ENCODE measurements around the gene AMDHD2.
"Not testable (repeated sequence)": the region's sequence is repeated elsewhere in the genome, so short reads cannot be mapped to it uniquely, and the experiment has no call there.

Gene AMDHD2

DNA sequence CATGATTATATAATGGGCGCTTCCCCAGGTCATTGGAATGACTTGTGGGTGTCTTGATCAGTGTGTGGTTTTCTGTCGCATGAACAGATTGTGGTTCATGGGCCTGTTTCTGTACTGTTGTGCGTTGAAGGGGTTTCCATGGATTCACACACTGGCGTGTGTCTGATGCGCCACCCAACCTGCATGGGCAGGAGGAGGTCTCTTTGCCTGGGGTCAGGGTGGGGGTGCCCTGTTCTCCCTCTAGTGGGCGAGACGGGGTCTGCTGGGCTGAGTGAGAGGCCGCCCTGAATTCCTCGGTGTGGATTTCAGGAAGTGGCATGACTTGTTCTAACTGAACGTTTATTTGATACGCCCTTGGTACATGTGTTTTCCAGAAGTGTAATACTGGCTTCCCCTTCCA is 60.0 kb downstream of the AMDHD2 start:
- peak; percentile 8 for TF ChIP-seq CTCF (IDR thresholded peaks at IDR 0.05; ENCODE audit: low read depth, low read length)
- H3K4me3 ChIP-seq (ENCODE audit: low read depth, low read length); DNase-seq (ENCODE audit: low read depth, low spot score); in situ Hi-C loops (cut with HindIII; ENCODE audit: low sequenced_read_pairs): not testable (repeated sequence)

GRCh38 chr16:2580818-2581217 is 60.6 kb downstream of the AMDHD2 start:
- in situ Hi-C loops (cut with HindIII; ENCODE audit: low sequenced_read_pairs); DNase-seq (ENCODE audit: low read depth, low spot score); H3K4me3 ChIP-seq (ENCODE audit: low read depth, low read length): not testable (repeated sequence)
